Spleen (tissue), 7 donors: ENCODE results near the gene PGS1.

Experiments
- CTCF ChIP-seq, 11 experiments: fragments of 200-600 bp in 7 of 11; fragments of 450-650 bp in 4 of 11; sonication (generic) in 4 of 11; IDR thresholded peaks in 8 of 11; conservative IDR thresholded peaks in 3 of 11; 1 replicate in 7 of 11; 2 replicates in 4 of 11; pipeline versions ENCODE4 v1.4.0 to v1.8.0; 2016 to 2021; ENCODE audit warnings: antibody characterized with exemption in 11 of 11, inconsistent platforms in 4 of 11, mild to moderate bottlenecking in 1 of 11
- POLR2A ChIP-seq, 3 donors: fragments of 450-650 bp; IDR thresholded peaks; one replicate each; pipeline ENCODE4 v1.5.1; 2017; ENCODE audit warnings: antibody characterized with exemption in 3 of 3, mild to moderate bottlenecking in 1 of 3
- POLR2AphosphoS5 ChIP-seq, 3 donors: sonication (generic); formaldehyde crosslinking; IDR thresholded peaks; one replicate each; pipeline ENCODE4 v1.5.1; 2017; ENCODE audit warnings: antibody characterized with exemption in 3 of 3
- donor health status: DM: no; HTN: no; CAD: no; lungs with moderate emphysema.
- donor health status: DM: no; HTN: no; CAD: no.
- donor health status: DM: no; HTN: no; CAD: no.

- TF ChIP-seq CTCF (IDR thresholded peaks at IDR 0.05 in 8 of 11, conservative IDR thresholded peaks at IDR 0.05 in 3 of 11) (no peak), POLR2A (IDR thresholded peaks at IDR 0.05) (no peak), POLR2AphosphoS5 (IDR thresholded peaks at IDR 0.05) (no peak)
Observed at GRCh38 chr17:78468366-78468765, 89.9 kb downstream of the PGS1 start.
